Astrocyte (in vitro differentiated cells and primary cell): ENCODE data around the gene DOCK1.

Source experiments
- EZH2 ChIP-seq: IDR thresholded peaks from 2 replicates; pipeline ENCODE4 v1.6.1; 2012; ENCODE audit warnings: mild to moderate bottlenecking, low read length, inconsistent platforms; ENCODE audit not compliant: insufficient read depth
- TF ChIP-seq, protein P1 (sequence below): IDR thresholded peaks from 2 replicates; pipeline ENCODE4 v1.5.1; 2011; ENCODE audit warnings: low read depth, mild to moderate bottlenecking, inconsistent platforms, low read length, moderate library complexity; ENCODE audit not compliant: insufficient read depth

GRCh38 chr10:127137391-127137790 is 232.2 kb downstream of the DOCK1 start:
- TF ChIP-seq, protein P1, sequence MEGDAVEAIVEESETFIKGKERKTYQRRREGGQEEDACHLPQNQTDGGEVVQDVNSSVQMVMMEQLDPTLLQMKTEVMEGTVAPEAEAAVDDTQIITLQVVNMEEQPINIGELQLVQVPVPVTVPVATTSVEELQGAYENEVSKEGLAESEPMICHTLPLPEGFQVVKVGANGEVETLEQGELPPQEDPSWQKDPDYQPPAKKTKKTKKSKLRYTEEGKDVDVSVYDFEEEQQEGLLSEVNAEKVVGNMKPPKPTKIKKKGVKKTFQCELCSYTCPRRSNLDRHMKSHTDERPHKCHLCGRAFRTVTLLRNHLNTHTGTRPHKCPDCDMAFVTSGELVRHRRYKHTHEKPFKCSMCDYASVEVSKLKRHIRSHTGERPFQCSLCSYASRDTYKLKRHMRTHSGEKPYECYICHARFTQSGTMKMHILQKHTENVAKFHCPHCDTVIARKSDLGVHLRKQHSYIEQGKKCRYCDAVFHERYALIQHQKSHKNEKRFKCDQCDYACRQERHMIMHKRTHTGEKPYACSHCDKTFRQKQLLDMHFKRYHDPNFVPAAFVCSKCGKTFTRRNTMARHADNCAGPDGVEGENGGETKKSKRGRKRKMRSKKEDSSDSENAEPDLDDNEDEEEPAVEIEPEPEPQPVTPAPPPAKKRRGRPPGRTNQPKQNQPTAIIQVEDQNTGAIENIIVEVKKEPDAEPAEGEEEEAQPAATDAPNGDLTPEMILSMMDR: no peak
- TF ChIP-seq EZH2: no peak
